ENCODE measurements around the gene MNT. TPM values are rescaled to one million over a fixed set of nuclear protein-coding genes. Genes with fewer than 3 reads are reported as not detected.
"Not testable (repeated sequence)": the region's sequence is repeated elsewhere in the genome, so short reads cannot be mapped to it uniquely, and the experiment has no call there.

MNT gene
- total and polyA plus RNA-seq, 11 donors: 4.1 to 20.4 (median 9.8) TPM

GRCh38 chr17:2445638-2446037, 44.8 kb upstream of the MNT start:
- Histone ChIP-seq H3K4me1 (peaks cover 0 to 14% (median 0%) of the 10 kb centered on the region in 12 donors), H3K4me3 (no peak overlapping the region), H3K9me3 (peaks cover 0 to 9% (median 0%) of the 10 kb centered on the region in 12 donors), H3K27me3 (no peaks in the 10 kb centered on the region), H3K36me3 (peaks cover 0 to 21% (median 7%) of the 10 kb centered on the region in 9 donors), H3K27ac (no peak overlapping the region)
- TF ChIP-seq CTCF (IDR thresholded peaks at IDR 0.05): no peak
- no peak for TF ChIP-seq POLR2A (IDR thresholded peaks at IDR 0.05)
- intact Hi-C loops (cut with DNase I): no loop called here
- ATAC-seq (no peak), DNase-seq (no peak)
- 95 to 100% (median 97%) methylated on average over 1 of the region's 1 CpG for WGBS, 4 donors

GRCh38 chr17:2444382-2444781, 43.5 kb upstream of the MNT start:
- DNase-seq (no peak), ATAC-seq (no peak)
- Histone ChIP-seq H3K4me3 (no peak overlapping the region), H3K9me3 (peaks cover 0 to 9% (median 0%) of the 10 kb centered on the region in 12 donors), H3K27ac (no peak overlapping the region), H3K4me1 (peaks cover 0 to 3% (median 0%) of the 10 kb centered on the region in 12 donors), H3K36me3 (peaks cover 0 to 33% (median 11%) of the 10 kb centered on the region in 9 donors), H3K27me3 (no peaks in the 10 kb centered on the region)
- 97 to 98% (median 97%) methylated on average over 8 of the region's 8 CpGs for WGBS, 4 donors
- intact Hi-C loops (cut with DNase I): no loop called here
- TF ChIP-seq CTCF (IDR thresholded peaks at IDR 0.05): no peak
- TF ChIP-seq POLR2A (IDR thresholded peaks at IDR 0.05): no peak

GRCh38 chr17:2442166-2442565, 41.3 kb upstream of the MNT start:
- WGBS, 4 donors: 70 to 73% (median 72%) methylated on average over 3 of the region's 3 CpGs
- ATAC-seq (no peak), DNase-seq (no peak)
- Histone ChIP-seq H3K27ac (no peak overlapping the region), H3K4me3 (no peak overlapping the region), H3K27me3 (no peaks in the 10 kb centered on the region), H3K36me3 (peaks cover 0 to 56% (median 32%) of the 10 kb centered on the region in 9 donors), H3K9me3 (peaks cover 0 to 9% (median 0%) of the 10 kb centered on the region in 12 donors), H3K4me1 (peaks cover 0 to 7% (median 0%) of the 10 kb centered on the region in 12 donors)
- intact Hi-C loops (cut with DNase I): no loop called here
- TF ChIP-seq POLR2A (IDR thresholded peaks at IDR 0.05): no peak
- TF ChIP-seq CTCF (IDR thresholded peaks at IDR 0.05): no peak

- intact Hi-C loops (cut with DNase I): no loop called here
- Histone ChIP-seq H3K9me3 (peaks cover 0 to 4% (median 0%) of the 10 kb centered on the region in 12 donors), H3K36me3 (peaks cover 0 to 68% (median 45%) of the 10 kb centered on the region in 9 donors), H3K4me3 (no peak overlapping the region), H3K27me3 (no peaks in the 10 kb centered on the region), H3K27ac (no peak overlapping the region), H3K4me1 (peaks cover 0 to 7% (median 0%) of the 10 kb centered on the region in 12 donors)
- no peak for ATAC-seq
- no peak for DNase-seq
- WGBS, 4 donors: 94 to 97% (median 97%) methylated on average over 4 of the region's 4 CpGs
- no peak for TF ChIP-seq CTCF (IDR thresholded peaks at IDR 0.05)
- no peak for TF ChIP-seq POLR2A (IDR thresholded peaks at IDR 0.05)
These were observed 40.1 kb upstream of the MNT start for GRCh38 chr17:2440930-2441329.

- H3K4me3 ChIP-seq; H3K4me1 ChIP-seq; DNase-seq; H3K27me3 ChIP-seq; intact Hi-C loops (cut with DNase I); H3K9me3 ChIP-seq: not testable (repeated sequence)
- 94 to 97% (median 97%) methylated on average over 6 of the region's 6 CpGs for WGBS, 4 donors
- peaks cover 0 to 72% (median 47%) of the 10 kb centered on the region in 9 donors for H3K36me3 ChIP-seq
- ATAC-seq: peak in 1 of 4 donors; percentile 39
- H3K27ac ChIP-seq: peak overlapping the region in 1 of 12 donors; percentile 80
These were observed 39.1 kb upstream of the MNT start for GRCh38 chr17:2439997-2440396.
